ENCODE data around the gene SRD5A2. TPM values are rescaled to one million over a fixed set of nuclear protein-coding genes. Genes with fewer than 3 reads are reported as not detected.

SRD5A2 gene
- total and polyA plus RNA-seq, 2 of the 8 experiments (the other 6 are each of a cell fraction or from before 2014, with no cell fraction given): 0.02 TPM; not detected in 1

DNA sequence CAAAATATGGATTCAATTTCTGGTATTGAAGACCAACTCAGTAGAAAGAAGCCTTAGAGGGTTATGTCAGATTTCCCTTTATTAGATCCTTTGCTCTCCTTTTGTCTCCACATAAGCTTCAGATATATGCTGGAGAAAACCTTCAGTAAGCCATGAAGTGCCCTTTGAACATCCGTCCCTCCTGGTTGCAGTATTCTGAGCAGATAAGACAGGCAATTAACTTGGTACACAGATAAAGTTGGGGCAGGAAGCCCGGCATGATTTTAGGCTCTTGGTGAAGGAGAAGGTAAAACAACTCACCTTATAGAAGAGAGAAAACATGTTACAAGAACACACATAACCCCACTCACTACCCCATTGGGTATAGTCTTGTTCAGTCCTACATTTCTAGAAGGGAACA lies 76.4 kb downstream of the SRD5A2 start:
- Histone ChIP-seq H4K5ac (ENCODE audit: insufficient read length, low read depth, low read length) (no peak overlapping the region), H3K4ac (replicated peaks; ENCODE audit: insufficient read length, low read depth, low read length) (no peak overlapping the region), H3K79me1 (ENCODE audit: low read depth, low read length) (no peaks in the 10 kb centered on the region), H3K23me2 (ENCODE audit: low read depth, low read length) (no peaks in the 10 kb centered on the region), H2BK15ac (ENCODE audit: low read length) (no peak overlapping the region), H2AK5ac (ENCODE audit: low read depth, low read length) (no peak overlapping the region), H2BK12ac (ENCODE audit: low read depth, low read length) (no peak overlapping the region), H3K14ac (ENCODE audit: insufficient read length) (no peak overlapping the region), H3K23ac (ENCODE audit: insufficient read length) (no peak overlapping the region), H3K79me2 (ENCODE audit: control insufficient read depth in 1 of 2, insufficient read depth in 2 of 2, low read length in 2 of 2) (no peaks in the 10 kb centered on the region), H3K9me3 (ENCODE audit: insufficient read depth in 2 of 2, low read depth in 1 of 2, low read length in 1 of 2) (peaks cover 3 to 18% of the 10 kb centered on the region in 2 experiments; a peak in 3 of 4 replicates), H2BK20ac (ENCODE audit: low read length) (no peak overlapping the region), H3K36me3 (ENCODE audit: control insufficient read depth in 2 of 4, insufficient read depth in 4 of 4, low read length in 3 of 4) (no peaks in the 10 kb centered on the region), H2AFZ (ENCODE audit: low read length) (no peak overlapping the region), H3K27me3 (replicated peaks in 1 of 4; ENCODE audit: control insufficient read depth in 3 of 4, extremely low read depth in 1 of 4, insufficient read depth in 3 of 4, low read length in 3 of 4) (no peaks in the 10 kb centered on the region), H3K9ac (replicated peaks in 1 of 4; ENCODE audit: extremely low read depth in 1 of 4, low read depth in 3 of 4, low read length in 3 of 4) (no peak overlapping the region), H3K18ac (ENCODE audit: extremely low read depth, low read length) (no peak overlapping the region), H3K27ac (ENCODE audit: low read depth, low read length) (no peak overlapping the region), H2BK5ac (ENCODE audit: low read depth, low read length) (no peak overlapping the region), H4K20me1 (replicated peaks in 1 of 2; ENCODE audit: control insufficient read depth in 1 of 2, insufficient read depth in 2 of 2, low read length in 2 of 2) (no peaks in the 10 kb centered on the region), H4K91ac (replicated peaks; ENCODE audit: insufficient read length, low read length) (no peak overlapping the region), H4K8ac (ENCODE audit: extremely low read depth, insufficient read depth, low read length) (no peak overlapping the region), H3K56ac (replicated peaks; ENCODE audit: insufficient read length, low read depth, low read length) (no peak overlapping the region), H3K4me3 (ENCODE audit: extremely low read depth in 1 of 4, insufficient read depth in 2 of 4, low read depth in 3 of 4, low read length in 4 of 4) (no peak overlapping the region), H2BK120ac (replicated peaks; ENCODE audit: low read depth, low read length) (no peak overlapping the region), H3K4me2 (ENCODE audit: insufficient read depth in 1 of 2, low read depth in 2 of 2, low read length in 2 of 2) (no peak overlapping the region), H3K4me1 (replicated peaks in 1 of 4; ENCODE audit: control insufficient read depth in 3 of 4, insufficient read depth in 4 of 4, low read length in 3 of 4) (no peaks in the 10 kb centered on the region)
- CTCF ChIA-PET (ENCODE audit: partially characterized antibody): no interaction called here
- WGBS, 2 experiments (ENCODE audit: extremely low coverage in 1 of 2, insufficient coverage in 1 of 2, insufficient read length in 1 of 2, insufficient replicate concordance in 2 of 2, low coverage in 1 of 2, low lambda C conversion rate in 2 of 2, missing lambda C conversion rate in 1 of 2): 73% methylated on average over 2 of the region's 2 CpGs; no CpG with 5 or more reads in 1 of the 2 experiments
- POLR2A ChIA-PET (ENCODE audit: partially characterized antibody): no interaction called here
- FAIRE-seq (no peak), DNase-seq (ENCODE audit: low read depth in 1 of 2, low spot score in 2 of 2) (no peak)
- TF ChIP-seq MAFK (IDR thresholded peaks at IDR 0.05; ENCODE audit: low read depth, low read length): no peak

All from H1 (cell line).